Measurements from ENCODE around the gene FCGR2B. TPM values are rescaled to one million over a fixed set of nuclear protein-coding genes. Genes with fewer than 3 reads are reported as not detected.
A peak's percentile ranks its signal among the peaks of the same experiment; 100 is the strongest.
"Not testable (repeated sequence)": the region's sequence is repeated elsewhere in the genome, so short reads cannot be mapped to it uniquely, and the experiment has no call there.

FCGR2B gene
- total RNA-seq, 1 experiment from 2014 or later, result not detected

DNA sequence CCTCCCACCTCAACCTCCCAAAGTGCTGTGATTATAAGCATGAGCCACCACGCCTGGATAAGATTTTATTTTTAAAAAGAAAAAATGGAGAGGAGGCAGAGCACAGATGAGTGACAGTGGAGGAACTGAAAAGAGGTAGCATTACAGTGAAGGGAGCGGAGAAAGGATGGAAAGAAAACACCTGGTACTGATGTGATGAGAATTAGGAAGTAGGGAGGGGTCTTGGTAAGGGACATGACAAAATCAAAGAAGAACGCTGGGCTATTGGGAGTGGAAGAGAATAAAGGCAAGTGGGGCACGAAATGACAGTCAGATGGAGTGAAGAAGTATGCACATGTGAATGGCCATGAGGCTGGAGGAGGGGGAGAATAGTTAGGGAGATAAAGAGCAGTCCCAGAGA, 46.4 kb downstream of the FCGR2B start:
- DNase-seq, result no peak
- H3K27ac ChIP-seq, result no peak overlapping the region

DNA sequence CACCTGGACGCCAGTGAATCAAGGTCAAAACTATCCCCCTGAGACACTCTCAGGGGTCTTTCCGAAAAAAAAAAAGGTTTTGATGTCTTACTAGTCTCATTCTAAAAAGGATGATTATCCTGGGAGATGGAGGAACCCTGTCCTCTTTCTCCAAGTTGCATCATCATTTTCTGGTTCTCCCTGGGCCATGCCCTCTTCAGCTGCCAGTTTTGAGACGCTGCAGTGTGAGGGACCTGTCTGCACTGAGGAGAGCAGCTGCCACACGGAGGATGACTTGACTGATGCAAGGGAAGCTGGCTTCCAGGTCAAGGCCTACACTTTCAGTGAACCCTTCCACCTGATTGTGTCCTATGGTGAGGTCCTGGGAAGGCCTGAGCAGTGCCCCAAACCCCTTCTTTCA, 47.6 kb downstream of the FCGR2B start:
- no peaks in the 10 kb centered on the region for H3K9me3 ChIP-seq (replicated peaks)
- no peaks in the 10 kb centered on the region for H3K27me3 ChIP-seq
- H3K4me1 ChIP-seq, result peaks cover 19% of the 10 kb centered on the region
- no peaks in the 10 kb centered on the region; the same call in 1 of the 2 replicates for H3K36me3 ChIP-seq
- H3K27ac ChIP-seq, result no peak overlapping the region
- no peak overlapping the region for H3K4me3 ChIP-seq
- no peak for DNase-seq

More for the DNA sequence above, 46.4 kb downstream of the FCGR2B start:
- no peak overlapping the region for H3K4me3 ChIP-seq
- H3K27me3 ChIP-seq, result no peaks in the 10 kb centered on the region
- H3K9me3 ChIP-seq (replicated peaks), result no peaks in the 10 kb centered on the region
- no peaks in the 10 kb centered on the region; the same call in 1 of the 2 replicates for H3K36me3 ChIP-seq
- peaks cover 20% of the 10 kb centered on the region for H3K4me1 ChIP-seq

DNA sequence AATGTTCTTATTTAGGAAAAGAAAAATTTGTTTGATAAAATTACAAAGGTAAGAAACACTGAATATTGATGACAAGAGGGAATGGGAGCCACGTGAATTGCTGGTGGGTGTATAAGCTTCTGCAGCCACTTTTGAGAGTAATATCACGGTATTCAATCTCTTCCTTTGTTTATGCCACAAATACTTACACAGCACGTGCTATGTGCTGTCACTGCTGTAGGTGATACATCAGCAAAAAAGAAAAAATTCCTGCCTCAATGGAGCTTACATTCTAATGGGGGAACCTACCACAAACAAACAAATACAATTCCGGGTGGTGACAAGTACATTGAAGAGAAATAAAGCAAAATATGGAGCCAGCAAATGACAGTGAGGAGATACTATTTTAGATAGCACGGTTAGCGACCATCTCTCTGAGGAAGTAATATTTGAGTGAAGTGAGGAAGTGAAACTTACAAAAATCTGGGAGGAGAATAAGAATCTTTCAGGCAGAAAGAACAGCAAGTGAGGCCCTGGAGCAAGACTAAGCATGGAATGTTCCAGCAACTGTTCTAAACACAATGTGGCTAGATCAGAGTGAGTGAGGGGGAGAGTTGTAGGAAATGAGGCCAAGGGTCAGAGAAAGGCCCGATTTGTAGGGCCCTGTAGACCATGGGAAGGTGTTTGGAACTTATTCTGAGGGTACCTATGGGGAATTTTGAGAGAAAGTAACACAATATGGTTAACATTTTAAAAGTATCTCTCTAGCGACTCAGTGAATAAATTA, 55.8 kb downstream of the FCGR2B start:
- H3K4me1 ChIP-seq, result peaks cover 4% of the 10 kb centered on the region; the same call in 1 of the 2 replicates
- DNase-seq, result no peak
- no peak overlapping the region for H3K4me3 ChIP-seq
- no peaks in the 10 kb centered on the region for H3K9me3 ChIP-seq (replicated peaks)
- H3K27ac ChIP-seq, result no peak overlapping the region
- no peaks in the 10 kb centered on the region; the same call in 1 of the 2 replicates for H3K36me3 ChIP-seq
- no peaks in the 10 kb centered on the region for H3K27me3 ChIP-seq

DNA sequence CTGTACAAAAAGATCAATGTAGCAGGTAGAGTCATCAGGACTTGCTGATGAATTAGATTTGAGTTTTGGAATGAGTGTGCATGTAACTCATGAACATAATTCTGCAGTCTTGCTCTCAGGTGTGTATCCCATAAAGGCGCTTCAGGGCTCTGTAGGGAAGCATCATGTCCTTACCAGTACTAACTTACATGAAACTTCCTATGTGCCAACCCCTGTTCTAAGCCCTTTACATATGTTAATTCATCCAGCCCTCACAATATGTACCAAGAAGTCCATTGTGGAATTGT, 56.3 kb downstream of the FCGR2B start:
- H3K9me3 ChIP-seq (replicated peaks), result no peaks in the 10 kb centered on the region
- no peak overlapping the region for H3K4me3 ChIP-seq
- peaks cover 4% of the 10 kb centered on the region; the same call in 1 of the 2 replicates for H3K4me1 ChIP-seq
- DNase-seq, result no peak
- H3K27ac ChIP-seq, result no peak overlapping the region
- no peaks in the 10 kb centered on the region for H3K36me3 ChIP-seq
- no peaks in the 10 kb centered on the region for H3K27me3 ChIP-seq

DNA sequence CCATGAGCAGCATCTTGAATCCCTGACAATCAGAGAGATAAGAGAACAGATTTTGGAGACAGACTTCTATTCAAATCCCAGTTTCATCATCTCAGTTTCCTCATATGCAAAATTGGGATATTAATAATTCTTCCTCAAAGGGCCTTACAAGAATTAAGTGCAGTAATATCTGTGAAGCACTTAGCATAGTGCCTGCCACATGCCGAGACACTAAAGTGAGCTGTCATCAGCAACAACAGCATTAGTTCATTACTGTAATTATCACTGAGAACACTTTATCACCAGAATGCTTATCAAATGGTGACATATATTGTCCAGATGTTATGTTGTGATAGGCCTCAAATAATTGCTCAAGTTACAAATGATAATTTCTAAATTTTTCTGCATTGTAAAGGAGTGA, 57.5 kb downstream of the FCGR2B start:
- DNase-seq, result no peak
- Histone ChIP-seq H3K36me3 (no peaks in the 10 kb centered on the region), H3K9me3 (replicated peaks) (no peaks in the 10 kb centered on the region), H3K4me1 (peaks cover 4% of the 10 kb centered on the region; the same call in 1 of the 2 replicates), H3K4me3 (no peak overlapping the region), H3K27me3 (no peaks in the 10 kb centered on the region), H3K27ac (no peak overlapping the region)

DNA sequence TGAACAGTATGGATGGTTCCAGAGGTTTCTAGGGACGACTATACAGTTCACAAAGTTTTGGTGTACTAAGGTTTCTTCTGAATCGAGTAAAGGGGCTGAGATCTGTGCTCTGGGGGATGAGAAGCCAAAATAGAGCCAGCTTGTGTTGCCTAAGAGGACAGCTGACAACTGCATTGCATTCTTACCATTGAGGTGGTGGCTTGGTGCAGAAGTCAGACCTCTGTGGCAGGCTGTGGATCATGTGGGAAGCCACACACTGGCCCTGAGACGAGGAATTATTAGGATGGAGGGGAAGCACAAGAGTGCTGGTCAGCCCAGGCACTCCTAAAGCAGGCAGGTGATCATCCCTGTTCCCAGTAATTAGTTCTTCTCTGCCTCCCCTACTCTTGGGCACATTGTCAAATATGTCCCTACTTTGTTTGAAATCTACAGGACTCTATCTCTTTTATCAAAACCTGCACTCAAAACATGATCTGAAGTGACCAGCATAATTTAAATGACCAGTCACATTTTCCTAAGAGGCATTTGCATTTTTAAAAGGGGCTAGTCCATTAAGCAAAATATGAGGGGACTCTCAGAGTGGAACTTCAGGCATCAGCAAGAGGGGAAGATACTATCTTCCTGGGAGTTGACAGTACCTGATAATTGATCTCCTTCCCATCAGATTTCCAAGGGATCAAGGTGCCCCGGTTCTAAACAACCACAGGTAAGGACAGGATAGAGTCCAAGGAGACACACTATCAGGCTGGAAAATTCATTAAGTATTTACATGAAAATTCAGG, 58.2 kb downstream of the FCGR2B start, which contains the start of gene FCRLB:
FCRLB (plus strand) TSS at position 589 of the 782 bp plus-strand sequence. CDS start 1,129 bp downstream, outside the sequence.
- peak in 1 of 2 experiments; percentile 23 for DNase-seq
- no peaks in the 10 kb centered on the region for H3K27me3 ChIP-seq
- H3K4me3 ChIP-seq, result no peak within 1 kb of the TSS
- no peaks in the 10 kb centered on the region for H3K9me3 ChIP-seq (replicated peaks)
- H3K27ac ChIP-seq, result no peak within 1 kb of the TSS
- H3K4me1 ChIP-seq, result peaks cover 4% of the 10 kb centered on the region; the same call in 1 of the 2 replicates
- no peaks in the 10 kb centered on the region for H3K36me3 ChIP-seq

DNA sequence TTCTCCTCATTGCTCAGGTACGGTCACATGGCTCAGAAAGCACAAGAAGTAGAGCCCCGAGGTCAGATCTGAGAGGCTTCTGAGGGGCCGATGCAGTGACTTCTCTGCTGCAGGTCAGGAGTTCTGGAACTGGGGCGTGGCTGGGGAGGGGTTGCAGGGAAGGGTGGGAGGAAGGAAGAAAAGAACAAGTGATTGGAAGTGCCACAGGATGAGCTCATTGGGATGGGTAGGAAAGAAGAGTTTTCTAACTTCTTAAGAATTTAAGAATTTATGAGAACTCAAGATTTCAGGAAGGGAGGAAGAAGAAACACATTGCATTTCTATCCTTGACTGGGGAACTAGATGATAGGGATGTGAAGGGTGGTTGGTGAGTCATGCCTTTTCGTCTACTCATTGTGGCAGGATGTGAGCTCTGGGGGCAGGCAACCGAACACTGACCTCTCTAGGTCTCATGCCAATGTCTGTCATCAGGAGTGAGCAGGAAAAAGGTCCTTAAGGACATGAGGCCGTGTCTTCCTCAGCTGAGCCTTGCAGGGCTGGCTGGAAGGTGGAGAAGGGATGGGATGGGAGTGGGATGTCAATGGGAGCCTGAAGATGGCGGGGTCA, 58.9 kb downstream of the FCGR2B start:
- Histone ChIP-seq H3K36me3 (no peaks in the 10 kb centered on the region), H3K27ac (no peak overlapping the region), H3K27me3 (no peaks in the 10 kb centered on the region), H3K4me3 (no peak overlapping the region), H3K4me1 (peaks cover 4% of the 10 kb centered on the region; the same call in 1 of the 2 replicates), H3K9me3 (replicated peaks) (no peaks in the 10 kb centered on the region)
- DNase-seq, result peak in 1 of 2 experiments; percentile 17

DNA sequence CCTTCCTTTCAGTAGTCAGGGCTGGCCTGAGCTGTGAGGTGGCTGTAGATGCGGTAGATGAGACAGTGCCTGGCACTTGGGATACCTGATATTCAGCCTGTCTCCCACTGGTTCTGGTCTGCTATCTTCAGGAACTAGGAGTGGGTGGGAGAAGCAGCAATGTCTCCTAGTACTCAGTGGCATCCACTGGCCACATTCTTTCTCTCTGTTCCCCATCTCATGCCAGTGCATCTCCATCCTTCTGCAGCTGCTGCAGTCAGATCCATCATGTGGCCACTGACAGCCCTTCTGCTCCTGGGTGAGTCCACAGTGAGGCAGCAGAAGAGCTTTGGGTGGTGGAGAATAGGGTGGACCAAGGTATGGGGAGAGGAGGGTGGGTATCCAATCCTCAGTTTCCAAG, 59.5 kb downstream of the FCGR2B start:
- Histone ChIP-seq H3K4me1 (peaks cover 4% of the 10 kb centered on the region; the same call in 1 of the 2 replicates), H3K9me3 (replicated peaks) (no peaks in the 10 kb centered on the region), H3K27ac (no peak overlapping the region), H3K27me3 (no peaks in the 10 kb centered on the region), H3K4me3 (no peak overlapping the region), H3K36me3 (no peaks in the 10 kb centered on the region)
- no peak for DNase-seq

DNA sequence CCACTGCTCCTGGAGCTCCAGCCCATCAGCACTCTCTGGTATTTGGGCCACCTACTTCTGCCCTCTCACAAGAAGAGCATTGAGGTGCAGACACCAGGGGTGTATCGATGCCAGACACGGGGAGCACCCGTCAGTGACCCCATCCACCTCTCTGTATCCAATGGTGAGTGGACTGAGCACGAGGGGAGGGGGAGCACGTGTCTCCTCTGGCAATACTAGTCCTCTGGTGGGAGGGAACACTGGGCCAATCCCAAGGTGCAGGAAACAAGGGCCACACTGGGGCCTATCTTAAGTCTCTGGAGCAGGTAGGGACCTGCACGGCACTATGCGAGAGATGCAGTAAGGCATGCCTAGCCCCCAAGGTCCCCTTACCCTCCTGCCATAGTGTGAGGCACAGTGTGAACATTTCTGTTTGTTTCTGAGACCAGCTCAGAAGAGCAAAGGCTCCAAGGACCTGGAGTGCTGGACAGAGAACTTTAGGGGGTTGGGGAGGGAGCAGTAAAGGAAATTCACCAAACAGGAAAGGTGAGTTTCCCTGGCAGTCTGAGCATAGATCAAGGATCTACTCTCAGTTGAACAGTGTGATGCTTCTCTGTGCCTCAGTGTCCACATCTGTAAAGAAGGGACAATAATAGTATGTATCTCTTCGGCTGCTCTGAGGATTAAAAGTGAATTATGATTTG, 60.7 kb downstream of the FCGR2B start:
- Histone ChIP-seq H3K9me3 (replicated peaks) (no peaks in the 10 kb centered on the region), H3K4me1 (peaks cover 6% of the 10 kb centered on the region), H3K36me3 (no peaks in the 10 kb centered on the region), H3K27me3 (no peaks in the 10 kb centered on the region), H3K4me3 (no peak overlapping the region), H3K27ac (no peak overlapping the region)
- no peak for DNase-seq

DNA sequence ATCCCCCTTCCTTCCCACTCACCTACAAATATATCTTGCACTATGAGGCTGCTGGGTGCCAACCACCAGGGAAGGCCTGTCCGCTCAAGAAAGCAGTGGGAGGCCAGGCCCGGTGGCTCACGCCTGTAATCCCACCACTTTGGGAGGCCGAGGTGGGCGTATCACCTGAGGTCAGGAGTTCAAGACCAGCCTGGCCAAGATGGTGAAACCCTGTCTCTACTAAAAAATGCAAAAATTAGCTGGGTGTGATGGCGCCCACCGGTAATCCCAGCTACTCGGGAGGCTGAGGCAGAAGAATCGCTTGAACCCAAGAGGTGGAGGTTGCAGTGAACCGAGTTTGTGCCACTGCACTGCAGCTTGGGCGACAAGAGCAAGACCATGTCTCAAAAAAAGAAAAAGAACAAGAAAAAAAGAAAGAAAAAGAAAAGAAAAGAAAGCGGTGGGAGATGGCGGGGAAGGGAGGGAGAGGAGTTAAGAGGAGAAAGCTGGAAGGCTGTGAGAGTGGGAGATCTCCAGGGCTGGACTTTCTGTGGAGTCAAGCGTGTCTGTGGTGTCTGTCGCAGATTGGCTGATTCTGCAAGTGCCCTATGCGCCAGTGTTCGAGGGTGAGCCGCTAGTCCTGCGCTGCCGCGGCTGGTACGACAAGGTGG, 62.4 kb downstream of the FCGR2B start:
- peak; percentile 40 to 51 for DNase-seq
- not testable (repeated sequence) for H3K36me3 ChIP-seq; H3K27me3 ChIP-seq; H3K9me3 ChIP-seq (replicated peaks)
- peak overlapping the region; percentile 94 for H3K4me3 ChIP-seq
- peak overlapping the region; percentile 100 for H3K27ac ChIP-seq
- H3K4me1 ChIP-seq, result peaks cover 22% of the 10 kb centered on the region

DNA sequence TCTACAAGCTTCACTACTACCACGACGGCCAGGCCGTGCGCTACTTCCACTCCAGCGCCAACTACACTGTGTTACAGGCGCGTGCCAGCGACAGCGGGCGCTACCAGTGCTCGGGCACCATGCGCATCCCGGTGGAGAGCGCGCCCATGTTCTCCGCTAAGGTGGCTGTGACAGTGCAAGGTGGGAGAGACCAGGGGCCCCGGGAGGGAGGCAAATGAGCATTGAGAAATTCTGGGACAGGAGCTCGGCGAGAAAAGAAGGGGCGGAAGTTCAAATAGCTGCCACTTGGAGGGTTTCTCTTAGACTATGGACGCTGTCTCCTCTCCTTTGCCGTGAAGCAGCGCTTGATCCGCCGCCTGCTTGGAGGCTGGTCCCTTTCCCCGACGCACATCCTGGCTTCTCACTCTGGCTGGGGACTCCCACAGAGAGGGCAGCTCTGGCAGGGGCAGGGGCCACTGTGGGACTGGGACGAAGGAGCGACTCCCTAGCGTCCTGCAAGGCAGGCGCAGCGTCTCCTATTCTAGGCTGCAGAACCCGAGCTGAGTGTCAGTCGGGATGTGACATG, 63.0 kb downstream of the FCGR2B start:
- peak; percentile 51 to 63 for DNase-seq
- no peaks in the 10 kb centered on the region for H3K9me3 ChIP-seq (replicated peaks)
- H3K27ac ChIP-seq, result peak overlapping the region; percentile 100
- H3K27me3 ChIP-seq, result no peaks in the 10 kb centered on the region
- H3K36me3 ChIP-seq, result no peaks in the 10 kb centered on the region
- H3K4me3 ChIP-seq, result peak overlapping the region; percentile 94
- H3K4me1 ChIP-seq, result peaks cover 28% of the 10 kb centered on the region

DNA sequence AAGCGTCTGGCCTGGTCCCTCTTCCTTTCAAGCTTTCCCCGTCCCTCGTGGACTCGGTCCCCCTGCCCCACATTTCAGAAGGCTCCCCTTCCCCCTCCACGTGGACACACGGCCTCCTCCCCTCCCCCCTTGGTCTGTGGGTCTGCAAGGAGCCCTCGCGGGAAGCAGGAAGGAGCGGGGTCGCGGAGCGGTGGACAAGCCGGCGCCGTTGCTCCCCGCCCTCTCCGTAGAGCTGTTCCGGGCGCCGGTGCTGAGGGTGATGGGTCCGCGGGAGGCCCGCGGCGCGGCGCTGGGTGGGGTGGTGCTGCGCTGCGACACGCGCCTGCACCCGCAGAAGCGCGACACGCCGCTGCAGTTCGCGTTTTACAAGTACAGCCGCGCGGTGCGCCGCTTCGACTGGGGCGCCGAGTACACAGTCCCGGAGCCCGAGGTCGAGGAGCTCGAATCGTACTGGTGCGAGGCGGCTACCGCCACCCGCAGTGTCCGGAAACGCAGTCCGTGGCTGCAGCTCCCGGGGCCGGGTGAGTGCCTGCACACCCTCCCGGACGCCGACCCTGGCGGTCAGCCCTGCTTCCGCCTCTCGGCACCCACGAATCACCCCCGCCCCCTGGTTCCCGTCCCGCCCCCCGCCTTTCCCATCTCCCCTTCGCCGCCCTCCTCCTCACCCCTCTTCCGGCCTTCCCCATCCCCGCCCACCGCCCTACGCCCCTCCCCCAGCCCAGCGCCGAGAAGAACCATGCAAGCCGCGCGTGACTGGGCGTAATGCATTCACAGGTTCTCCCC, 63.7 kb downstream of the FCGR2B start:
- no peaks in the 10 kb centered on the region for H3K9me3 ChIP-seq (replicated peaks)
- peaks cover 35% of the 10 kb centered on the region for H3K4me1 ChIP-seq
- peak; percentile 92 to 95 for DNase-seq
- peak overlapping the region; percentile 100 for H3K27ac ChIP-seq
- no peaks in the 10 kb centered on the region for H3K27me3 ChIP-seq
- no peaks in the 10 kb centered on the region for H3K36me3 ChIP-seq
- H3K4me3 ChIP-seq, result peak overlapping the region; percentile 94

DNA sequence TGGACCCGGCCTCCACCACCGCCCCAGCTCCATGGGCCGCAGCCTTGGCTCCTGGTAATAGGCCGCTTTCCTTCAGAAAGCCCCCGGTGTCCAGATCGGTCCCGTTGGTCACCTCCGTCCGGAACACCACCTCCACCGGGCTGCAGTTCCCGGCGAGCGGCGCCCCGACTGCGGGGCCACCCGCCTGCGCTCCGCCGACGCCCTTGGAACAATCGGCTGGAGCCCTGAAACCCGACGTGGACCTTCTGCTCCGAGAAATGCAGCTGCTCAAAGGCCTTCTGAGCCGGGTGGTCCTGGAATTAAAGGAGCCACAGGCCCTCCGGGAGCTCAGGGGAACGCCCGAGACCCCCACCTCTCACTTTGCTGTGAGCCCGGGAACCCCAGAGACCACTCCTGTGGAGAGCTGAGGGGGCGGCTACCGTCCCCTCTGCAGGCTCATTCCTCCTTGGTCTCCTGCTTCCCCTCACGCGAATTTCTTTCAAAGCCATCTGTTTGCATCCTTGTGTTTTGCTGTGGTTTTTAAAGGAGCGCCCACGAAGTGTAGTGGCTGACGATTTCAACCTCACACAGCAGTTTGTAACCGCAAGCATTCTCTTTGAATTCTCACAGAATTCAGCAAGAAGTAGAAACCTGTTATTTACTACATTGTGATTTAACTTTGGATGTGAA, 64.4 kb downstream of the FCGR2B start:
- Histone ChIP-seq H3K4me1 (peaks cover 33% of the 10 kb centered on the region), H3K27ac (peak overlapping the region; percentile 100), H3K27me3 (no peaks in the 10 kb centered on the region), H3K4me3 (peak overlapping the region; percentile 94), H3K9me3 (replicated peaks) (no peaks in the 10 kb centered on the region), H3K36me3 (no peaks in the 10 kb centered on the region)
- peak; percentile 54 to 68 for DNase-seq
